IPS-NIHi11 (cell line): ENCODE data around the gene CGB8.
"Not testable (repeated sequence)": the region's sequence is repeated elsewhere in the genome, so short reads cannot be mapped to it uniquely, and the experiment has no call there.

Experiments used
- DNase-seq: peaks from one replicate; pipeline ENCODE4 v3.0.0; 2012; ENCODE audit warnings: mixed read lengths, low spot score

The CGB8 gene

DNA sequence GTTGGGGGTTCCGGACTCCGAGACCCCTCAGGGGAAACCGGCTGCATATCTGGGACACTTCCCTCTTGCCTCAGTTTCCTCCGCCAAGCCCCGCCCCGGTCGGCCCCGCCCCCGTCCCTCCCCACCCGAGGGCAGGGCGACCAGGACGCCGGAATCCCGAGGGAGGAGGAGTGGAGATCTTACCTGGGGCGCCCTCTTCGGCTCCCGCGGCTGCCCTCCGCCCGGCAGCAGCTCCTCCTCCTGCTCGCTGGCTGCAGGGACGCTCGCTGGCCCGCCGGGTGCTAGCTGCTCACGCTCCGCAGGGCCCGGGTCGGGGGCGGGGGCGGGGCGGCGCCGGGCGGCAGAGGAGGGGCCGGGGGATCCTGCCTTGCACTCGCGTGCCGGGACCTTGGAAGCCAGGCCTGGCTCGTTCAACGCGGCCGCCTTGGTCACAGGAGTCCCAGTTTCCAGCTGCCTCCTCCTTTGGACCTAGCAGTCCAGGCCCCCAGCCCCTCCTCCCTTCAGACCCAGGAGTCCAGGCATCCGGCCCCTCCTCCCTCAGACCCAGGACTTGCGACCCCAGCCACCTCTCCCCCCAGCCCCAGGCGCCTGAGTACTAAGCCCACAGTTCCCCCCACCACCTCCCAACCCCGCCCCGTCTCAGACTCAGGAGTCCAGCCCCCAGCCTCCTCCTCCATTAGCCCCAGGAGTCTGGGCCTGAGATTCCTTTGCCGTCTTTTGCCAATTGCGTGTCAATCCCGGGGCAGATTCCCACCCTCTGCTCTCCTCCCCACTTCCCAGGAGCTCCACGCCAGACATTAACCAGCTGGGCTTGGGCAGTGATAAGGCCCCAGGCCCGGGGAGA lies 16.1 kb upstream of the CGB8 start, which contains the start of gene NTF4:
Gene NTF4 (minus strand): TSS at position 51 of the 844 bp plus-strand sequence. CDS start 2,821 bp downstream, outside the sequence.
- peak; percentile 90 for DNase-seq

DNA sequence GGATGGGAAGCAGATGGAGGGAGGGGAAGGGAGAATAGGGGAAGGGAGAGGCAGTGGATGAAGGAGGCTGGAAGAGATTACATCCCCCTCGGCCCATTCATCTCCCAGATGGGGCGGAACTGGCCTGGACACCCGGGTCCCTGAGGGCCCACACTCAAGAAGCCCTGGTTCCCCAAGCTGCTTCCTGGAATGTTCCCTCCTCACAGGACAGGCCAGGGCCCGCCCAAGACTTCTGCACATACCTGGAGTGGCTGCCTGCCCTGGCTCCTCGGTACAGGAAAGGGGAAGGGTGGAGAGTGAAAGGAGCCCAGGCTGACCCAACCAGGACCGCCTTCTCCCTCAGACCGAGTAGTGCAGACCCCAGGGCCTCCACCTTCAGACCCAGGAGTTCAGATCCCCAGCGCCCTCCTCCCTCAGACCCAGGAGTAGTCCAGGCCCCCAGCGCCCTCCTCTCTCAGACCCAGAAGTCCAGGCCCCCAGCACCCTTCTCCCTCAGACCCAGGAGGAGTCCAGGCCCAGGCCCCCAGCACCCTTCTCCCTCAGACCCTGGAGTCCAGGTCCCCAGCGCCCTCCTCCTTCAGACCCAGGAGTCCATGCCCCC lies 15.2 kb upstream of the CGB8 start:
- DNase-seq: peak; percentile 25

DNA sequence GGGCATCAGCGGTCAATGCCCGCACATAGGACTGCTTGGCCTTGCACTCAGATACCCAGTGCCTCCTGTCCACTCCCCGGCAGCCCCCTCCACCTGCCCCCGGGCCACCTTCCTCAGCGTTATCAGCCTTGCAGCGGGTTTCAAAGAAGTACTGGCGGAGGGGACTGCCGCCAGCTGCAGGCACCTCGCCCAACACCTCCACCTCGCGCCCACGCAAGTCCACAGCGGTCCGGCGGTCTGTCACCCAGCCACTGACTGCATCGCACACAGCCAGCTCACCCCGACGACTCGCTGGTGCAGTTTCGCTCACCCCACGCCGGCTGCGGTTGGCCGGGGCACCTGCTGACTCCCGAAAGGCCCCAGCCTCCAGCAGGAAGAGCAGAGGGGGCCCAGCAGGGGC lies 12.5 kb upstream of the CGB8 start:
- DNase-seq: peak; percentile 4

DNA sequence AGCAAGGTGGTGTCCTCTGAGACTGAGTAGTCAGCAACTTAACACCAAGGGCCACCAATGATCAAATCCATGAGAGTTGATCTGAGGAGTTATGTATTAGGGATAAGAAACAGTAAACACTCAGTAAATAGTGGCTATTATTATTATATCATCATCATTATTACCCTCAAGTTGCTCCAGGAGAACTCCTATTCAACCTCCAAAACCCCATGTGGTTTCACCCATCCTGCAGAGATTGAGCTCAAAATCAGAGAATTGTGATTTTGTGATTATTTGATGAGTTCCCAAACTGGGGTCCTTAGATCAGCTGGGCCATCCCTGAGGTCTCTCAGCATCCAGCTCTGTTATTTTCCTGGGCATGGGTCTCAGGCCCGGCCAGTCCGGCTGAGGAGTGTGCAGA lies 12.1 kb upstream of the CGB8 start:
- no peak for DNase-seq

DNA sequence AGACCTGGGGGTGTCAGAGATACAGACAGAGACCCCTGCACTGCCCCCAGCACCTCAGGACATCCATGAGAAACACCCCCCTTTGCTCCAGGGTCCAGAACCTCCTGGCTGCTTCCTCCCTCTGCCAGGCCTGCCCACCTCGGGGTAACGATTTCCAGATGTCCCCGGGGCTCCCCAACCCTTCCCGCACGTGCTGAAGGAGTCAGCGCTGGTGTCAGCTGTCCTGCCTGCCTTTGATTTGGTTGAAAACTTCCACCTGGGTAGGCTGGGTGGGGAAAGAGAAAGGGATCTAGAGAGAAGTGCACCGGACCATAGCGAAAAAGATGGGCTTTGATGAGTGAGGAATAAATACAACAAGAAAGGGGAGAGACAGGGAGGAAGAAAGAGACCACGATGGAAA lies 10.1 kb upstream of the CGB8 start:
- DNase-seq: peak; percentile 1

DNA sequence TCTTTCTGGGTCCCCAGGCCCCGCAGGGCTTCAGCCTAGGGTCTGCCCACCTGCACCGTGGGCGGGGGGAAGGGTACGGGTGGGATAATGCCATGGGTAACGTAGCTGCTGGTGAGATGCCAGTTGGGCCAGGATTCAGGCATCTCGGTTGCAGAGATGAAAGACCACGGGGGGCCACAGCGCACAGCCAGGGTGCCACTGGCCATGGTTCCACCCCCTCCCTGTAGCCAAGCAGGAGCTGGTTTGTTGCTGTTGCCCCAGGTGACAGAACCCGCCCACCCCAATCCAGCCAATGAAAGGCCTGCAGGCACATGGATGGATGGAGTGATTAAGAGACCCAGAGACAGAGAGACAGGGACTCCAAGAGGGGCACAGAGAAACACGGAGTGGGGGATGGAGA lies 9.7 kb upstream of the CGB8 start:
- peak; percentile 56 for DNase-seq

DNA sequence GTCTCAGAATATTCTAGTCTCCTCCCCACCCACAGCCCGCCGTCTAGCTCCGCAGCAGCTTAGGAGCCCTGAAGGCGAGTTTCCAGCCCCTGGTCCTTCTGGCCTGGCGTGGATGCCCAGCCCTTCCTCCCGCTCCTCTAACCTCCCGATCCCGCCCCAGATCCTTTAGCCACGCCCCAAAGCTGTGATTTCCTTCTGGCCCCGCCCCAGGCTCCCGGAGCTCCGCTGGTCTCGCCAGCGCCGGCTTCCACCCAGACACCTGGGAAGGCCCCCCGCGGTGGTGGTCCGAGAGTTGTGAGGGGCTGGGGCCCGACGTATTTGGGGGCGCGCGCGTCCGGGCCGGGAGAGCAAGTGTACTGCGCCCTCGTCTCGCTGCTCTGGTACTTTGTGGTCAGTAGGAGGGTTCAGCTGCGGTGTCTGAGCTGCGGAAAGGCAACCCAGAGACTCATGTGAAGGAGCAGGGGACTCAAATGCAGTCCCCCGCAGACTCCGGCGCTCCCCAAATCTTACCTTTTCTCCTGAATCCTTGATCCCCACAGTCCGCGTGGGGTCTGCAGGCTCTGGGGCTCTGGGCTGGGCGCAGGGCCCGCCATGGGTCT lies 8.8 kb upstream of the CGB8 start, which contains the start of gene CGB7:
Gene CGB7 (minus strand): TSS at position 114 of the 599 bp plus-strand sequence. CDS start 2,374 bp downstream, outside the sequence.
- peak; percentile 87 for DNase-seq

DNA sequence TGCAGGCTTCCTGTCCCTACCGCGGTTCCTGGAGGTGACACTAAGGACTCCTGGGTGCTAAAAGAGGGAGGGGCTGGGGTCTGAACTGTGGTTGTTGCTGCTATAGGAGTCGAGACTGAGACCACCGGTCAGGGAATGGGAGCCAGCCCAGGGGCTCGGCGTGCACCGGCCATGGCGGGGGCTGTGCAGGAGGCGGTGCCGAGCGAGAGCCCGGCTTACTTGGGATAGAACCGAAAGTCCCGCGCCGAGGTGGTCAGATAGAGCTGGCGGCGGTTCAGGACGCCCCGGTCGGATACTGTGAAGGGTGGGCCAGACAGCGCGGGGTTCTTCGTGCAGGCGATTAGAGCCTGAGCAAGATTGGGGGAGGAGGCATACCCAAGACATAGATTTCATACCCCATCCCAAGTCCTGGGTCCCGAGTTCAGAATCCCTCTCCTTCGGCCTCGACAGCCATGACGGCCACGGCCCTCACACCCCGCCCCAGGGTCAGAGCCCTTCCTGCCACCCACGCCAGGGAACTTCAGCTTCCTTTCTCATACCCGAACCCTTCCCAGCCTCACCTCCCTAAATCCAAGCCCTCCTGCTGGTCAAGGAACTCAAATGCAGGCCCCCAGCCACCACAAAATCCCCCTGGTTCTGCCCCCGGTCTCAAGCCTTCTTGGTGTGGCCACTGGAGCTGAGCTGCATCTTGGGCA lies 8.1 kb upstream of the CGB8 start:
- DNase-seq: peak; percentile 2

DNA sequence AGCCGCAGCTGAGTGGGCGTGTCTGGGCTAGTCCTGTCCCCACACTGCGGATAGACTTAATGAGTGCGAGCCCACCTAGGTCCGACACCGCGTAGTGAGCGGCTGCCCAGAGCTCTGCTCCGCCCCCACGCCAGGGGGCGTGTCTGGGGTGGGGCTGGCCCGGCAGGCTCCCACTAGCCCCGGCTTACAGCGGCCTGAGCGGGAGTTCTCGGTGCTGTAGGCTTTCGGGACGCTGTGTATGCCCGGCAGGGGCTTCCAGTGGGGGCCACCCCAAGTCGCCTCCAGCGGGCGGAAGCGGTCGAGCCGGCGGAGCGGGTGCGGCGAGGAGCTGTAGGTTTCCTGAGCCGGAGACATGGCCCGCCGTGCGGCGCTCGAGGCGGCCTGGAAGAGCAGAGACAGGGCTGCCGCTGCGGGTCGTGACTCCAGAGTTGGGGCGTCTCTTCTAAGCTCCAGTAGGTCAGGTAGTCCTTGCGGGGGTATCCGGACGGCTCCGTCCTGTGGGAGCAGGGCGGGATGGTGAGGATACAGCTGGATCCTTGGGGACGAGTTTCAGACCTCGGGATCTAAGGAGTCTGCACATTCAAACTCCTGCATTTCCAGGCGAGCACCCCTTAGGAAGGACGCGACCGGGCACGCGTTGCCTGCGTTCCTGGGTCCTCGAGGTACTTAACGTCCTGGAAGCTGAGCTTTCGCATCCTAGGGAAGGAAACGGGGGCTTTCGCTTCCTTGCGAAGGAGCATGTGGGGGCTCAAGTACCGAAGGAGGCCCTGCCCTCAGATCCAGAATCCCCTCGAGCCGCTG lies 7.4 kb upstream of the CGB8 start:
- DNase-seq: peak; percentile 91

DNA sequence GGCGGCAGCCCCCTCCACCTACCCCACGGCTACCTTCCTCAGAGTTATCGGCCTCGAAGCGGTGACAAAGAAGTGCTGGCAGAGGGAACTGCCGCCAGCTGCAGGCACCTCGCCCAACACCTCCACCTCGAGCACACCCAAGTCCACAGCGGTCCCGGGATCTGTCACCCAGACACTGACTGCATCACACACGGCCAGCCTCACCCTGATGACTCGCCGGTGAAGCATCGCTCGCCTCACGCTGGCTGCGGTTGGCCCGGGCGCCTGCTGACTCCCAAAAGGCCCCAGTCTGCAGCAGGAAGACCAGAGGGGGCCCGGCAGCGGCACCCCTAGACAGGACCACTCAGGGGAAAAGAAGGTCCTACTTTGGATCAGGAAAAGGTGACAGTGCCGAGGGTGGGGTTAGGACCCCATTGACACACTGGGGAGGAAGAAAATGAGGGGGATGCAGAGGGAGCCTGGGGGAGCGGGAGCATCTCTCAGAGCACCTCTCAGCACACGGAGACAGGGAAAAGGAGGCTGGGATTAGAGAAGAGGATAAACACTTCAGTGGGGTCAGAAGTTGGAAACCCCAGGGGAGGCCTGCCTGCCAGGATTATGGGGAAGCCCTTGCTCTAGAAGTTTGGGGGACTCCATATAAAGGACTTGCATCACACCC lies 1.6 kb upstream of the CGB8 start:
- not testable (repeated sequence) for DNase-seq

DNA sequence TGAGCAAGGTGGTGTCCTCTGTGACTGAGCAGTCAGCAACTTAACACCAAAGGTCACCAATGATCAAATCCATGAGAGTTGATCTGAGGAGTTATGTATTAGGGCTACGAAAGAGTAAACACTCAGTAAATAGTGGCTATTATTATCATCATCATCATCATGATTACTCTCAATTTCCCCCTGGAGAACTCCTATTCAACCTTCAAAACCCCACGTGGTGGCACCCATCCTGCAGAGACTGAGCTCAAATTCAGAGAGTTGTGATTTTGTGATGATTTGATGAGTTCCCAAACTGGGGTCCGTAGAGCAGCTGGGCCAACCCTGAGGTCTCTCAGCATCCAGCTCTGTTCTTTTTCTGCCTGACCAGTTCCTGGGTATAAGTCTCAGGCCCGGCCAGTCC lies 923 bp upstream of the CGB8 start:
- DNase-seq: not testable (repeated sequence)

DNA sequence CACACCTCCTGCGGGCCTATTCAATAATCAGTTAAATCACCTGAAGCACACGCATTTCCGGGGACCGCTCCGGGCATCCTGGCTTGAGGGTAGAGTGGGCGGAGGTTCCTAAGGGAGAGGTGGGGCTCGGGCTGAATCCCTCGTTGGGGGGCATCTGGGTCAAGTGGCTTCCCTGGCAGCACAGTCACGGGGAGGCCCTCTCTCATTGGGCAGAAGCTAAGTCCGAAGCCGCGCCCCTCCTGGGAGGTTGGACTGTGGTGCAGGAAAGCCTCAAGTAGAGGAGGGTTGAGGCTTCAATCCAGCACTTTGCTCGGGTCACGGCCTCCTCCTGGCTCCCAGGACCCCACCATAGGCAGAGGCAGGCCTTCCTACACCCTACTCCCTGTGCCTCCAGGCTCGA lies 5.4 kb downstream of the CGB8 start, which contains the start of gene CGB5:
Gene CGB5 (plus strand): TSS at position 301 of the 400 bp plus-strand sequence. CDS start 362 bp downstream, outside the sequence.
- not testable (repeated sequence) for DNase-seq

DNA sequence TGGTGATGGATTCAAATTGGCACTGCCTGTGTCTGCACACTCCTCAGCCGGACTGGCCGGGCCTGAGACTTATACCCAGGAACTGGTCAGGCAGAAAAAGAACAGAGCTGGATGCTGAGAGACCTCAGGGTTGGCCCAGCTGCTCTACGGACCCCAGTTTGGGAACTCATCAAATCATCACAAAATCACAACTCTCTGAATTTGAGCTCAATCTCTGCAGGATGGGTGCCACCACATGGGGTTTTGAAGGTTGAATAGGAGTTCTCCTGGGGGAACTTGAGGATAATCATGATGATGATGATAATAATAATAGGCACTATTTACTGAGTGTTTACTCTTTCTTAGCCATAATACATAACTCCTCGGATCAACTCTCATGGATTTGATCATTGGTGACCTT lies 6.2 kb downstream of the CGB8 start:
- not testable (repeated sequence) for DNase-seq

DNA sequence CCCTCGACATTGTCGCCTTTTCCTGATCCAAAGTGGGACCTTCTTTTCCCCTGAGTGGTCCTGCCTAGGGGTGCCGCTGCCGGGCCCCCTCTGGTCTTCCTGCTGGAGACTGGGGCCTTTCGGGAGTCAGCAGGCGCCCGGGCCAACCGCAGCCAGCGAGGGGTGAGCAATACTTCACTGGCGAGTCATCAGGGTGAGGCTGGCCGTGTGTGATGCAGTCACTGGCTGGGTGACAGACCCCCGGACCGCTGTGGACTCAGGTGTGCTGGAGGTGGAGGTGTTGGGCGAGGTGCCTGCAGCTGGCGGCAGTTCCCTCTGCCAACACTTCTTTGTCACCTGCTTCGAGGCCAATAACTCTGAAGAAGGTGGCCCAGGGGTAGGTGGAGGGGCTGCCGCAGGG lies 6.7 kb downstream of the CGB8 start:
- no peak for DNase-seq

DNA sequence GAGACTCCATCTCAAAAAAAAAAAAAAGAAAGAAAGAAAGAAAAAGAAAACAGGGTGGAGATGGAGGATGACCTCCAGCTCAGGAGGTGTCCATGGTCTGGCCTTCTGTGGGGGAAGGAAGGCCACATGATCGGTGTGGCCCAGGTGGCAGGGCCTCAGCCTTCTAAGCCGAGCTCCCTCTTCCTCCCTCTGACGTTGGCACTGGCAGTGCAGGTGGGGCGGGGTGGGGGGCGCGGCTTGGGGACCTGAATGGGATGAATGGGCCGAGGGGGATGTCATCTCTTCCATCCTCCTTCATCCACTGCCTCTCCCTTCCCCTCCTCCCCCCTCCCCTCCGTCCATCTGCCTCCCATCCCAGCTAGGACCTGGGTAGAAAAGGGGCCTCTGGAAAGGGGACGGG lies 9.2 kb downstream of the CGB8 start:
- DNase-seq: not testable (repeated sequence)

DNA sequence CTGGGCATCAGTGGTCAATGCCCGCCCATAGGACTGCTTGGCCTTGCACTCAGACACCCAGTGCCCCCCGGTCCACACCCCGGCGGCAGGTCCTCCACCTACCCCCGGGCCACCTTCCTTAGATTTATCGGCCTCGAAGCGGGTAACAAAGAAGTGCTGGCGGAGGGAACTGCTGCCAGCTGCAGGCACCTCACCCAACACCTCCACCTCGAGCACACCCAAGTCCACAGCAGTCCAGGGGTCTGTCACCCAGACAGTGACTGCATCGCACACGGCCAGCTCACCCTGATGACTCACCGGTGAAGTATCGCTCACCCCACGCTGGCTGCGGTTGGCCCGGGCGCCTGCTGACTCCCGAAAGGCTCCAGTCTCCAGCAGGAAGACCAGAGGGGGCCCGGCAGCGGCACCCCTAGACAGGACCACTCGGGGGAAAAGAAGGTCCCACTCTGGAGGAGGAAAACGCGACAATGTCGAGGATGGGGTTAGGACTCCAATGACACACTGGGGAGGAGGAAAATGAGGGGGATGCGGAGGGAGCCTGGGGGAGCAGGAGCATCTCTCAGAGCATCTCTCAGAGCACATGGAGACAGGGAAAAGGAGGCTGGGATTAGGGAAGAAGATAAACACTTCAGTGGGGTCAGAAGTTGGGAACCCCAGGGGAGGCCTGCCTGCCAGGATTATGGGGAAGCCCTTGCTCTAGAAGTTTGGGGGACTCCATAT lies 10.2 kb downstream of the CGB8 start:
- DNase-seq: not testable (repeated sequence)

DNA sequence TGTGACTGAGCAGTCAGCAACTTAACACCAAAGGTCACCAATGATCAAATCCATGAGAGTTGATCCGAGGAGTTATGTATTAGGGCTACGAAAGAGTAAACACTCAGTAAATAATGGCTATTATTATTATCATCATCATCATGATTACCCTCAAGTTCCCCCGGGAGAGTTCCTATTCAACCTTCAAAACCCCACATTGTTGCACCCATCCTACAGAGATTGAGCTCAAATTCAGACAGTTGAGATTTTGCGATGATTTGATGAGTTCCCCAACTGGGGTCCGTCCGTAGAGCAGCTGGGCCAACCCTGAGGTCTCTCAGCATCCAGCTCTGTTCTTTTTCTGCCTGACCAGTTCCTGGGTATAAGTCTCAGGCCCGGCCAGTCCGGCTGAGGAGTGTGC lies 10.8 kb downstream of the CGB8 start:
- not testable (repeated sequence) for DNase-seq

DNA sequence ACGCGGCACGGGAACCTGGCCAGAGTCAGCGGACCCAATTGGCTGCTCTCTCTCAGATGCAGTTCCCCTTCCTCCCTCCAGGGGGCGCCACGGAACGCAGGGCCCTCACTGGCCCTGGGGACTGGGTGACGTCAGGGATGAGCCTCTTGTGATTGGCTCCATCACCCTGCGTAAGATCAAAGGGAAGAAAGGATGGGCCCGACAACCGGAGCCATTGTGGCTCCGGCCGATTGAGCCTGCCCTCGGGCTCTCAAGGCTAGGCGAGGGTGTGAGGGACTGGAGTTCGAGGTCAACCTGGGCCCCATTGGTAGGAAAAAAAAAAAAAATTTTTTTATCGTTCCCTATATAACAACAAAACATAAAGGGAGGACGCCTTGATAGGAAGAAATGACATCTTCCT lies 12.1 kb downstream of the CGB8 start, which contains the start of gene CGB1:
Gene CGB1 (minus strand): TSS at position 81 of the 400 bp plus-strand sequence. CDS start 184 bp downstream, outside the sequence.
- DNase-seq: peak; percentile 65

DNA sequence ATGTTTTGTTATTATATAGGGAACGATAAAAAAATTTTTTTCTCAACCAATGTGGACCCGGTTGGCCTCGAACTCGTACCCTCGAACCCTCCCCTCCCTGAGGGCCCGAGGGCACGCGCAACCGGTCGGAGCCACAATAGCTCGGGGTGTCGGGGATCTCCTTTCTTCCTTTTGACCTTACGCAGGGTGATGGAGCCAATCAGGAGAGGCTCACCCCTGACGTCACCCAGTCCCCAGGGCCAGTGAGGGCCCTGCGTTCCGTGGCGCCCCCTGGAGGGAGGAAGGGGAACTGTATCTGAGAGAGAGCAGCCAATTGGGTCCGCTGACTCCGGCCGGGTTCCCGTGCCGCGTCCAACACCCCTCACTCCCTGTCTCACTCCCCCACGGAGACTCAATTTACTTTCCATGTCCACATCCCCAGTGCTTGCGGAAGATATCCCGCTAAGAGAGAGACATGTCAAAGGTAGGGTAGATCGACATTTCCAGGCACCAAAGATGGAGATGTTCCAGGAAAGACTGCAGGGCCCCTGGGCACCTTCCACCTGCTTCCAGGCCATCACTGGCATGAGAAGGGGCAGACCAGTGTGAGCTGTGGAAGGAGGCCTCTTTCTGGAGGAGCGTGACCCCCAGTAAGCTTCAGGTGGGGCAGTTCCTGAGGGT lies 17.1 kb downstream of the CGB8 start, which contains the start of gene CGB2:
Gene CGB2 (plus strand): TSS at position 249 of the 660 bp plus-strand sequence. CDS start 206 bp downstream, at position 455.
- peak; percentile 75 for DNase-seq
